Progenitor cell of endocrine pancreas (in vitro differentiated cells): ENCODE results near the gene ACO2. TPM values are rescaled to one million over a fixed set of nuclear protein-coding genes. Genes with fewer than 3 reads are reported as not detected.
"Not testable (repeated sequence)": the region's sequence is repeated elsewhere in the genome, so short reads cannot be mapped to it uniquely, and the experiment has no call there.

ENCODE experiments used
- DNase-seq: peaks from one replicate; pipeline ENCODE4 v3.0.0; 2021; ENCODE audit warnings: low spot score; ENCODE audit not compliant: unreplicated experiment
- H3K27ac Mint-ChIP-seq: 2 replicates; pipeline ENCODE4 v1.8.0; 2021; ENCODE audit warnings: mild to moderate bottlenecking, moderate library complexity, mixed read lengths
- H3K27me3 Mint-ChIP-seq: 2 replicates; pipeline ENCODE4 v1.8.0; 2021; ENCODE audit warnings: mixed read lengths
- H3K36me3 Mint-ChIP-seq: 2 replicates; pipeline ENCODE4 v1.8.0; 2022; ENCODE audit warnings: mixed read lengths; ENCODE audit not compliant: insufficient read depth
- H3K4me1 Mint-ChIP-seq: 2 replicates; pipeline ENCODE4 v1.8.0; 2021; ENCODE audit warnings: low read depth, mixed read lengths
- H3K4me3 Mint-ChIP-seq: 2 replicates; pipeline ENCODE4 v1.8.0; 2021; ENCODE audit warnings: low read depth, mild to moderate bottlenecking, moderate library complexity, mixed read lengths
- H3K9me3 Mint-ChIP-seq: 2 replicates; pipeline ENCODE4 v1.8.0; 2021; ENCODE audit warnings: low read depth, mixed read lengths
- CTCF ChIP-seq: fragments of 200-600 bp; sonication (generic); IDR thresholded peaks from one replicate; pipeline ENCODE4 v1.5.0; 2021; ENCODE audit warnings: antibody characterized with exemption, mild to moderate bottlenecking; ENCODE audit not compliant: unreplicated experiment
- total RNA-seq: library from RNA; stranded (reverse); gene quantifications from 2 replicates; pipeline ENCODE4 v1.2.1, GENCODE V29; 2021

The ACO2 gene
- total RNA-seq, 1 donor from 2014 or later, result 67.4 TPM

- Mint-ChIP-seq H3K27ac (no peak overlapping the region), H3K27me3 (no peaks in the 10 kb centered on the region), H3K4me3 (no peak overlapping the region), H3K36me3 (peaks cover 27% of the 10 kb centered on the region), H3K4me1 (no peaks in the 10 kb centered on the region), H3K9me3 (no peaks in the 10 kb centered on the region)
- TF ChIP-seq CTCF, result no peak
- DNase-seq, result no peak
Observed at GRCh38 chr22:41435560-41435959, 33.4 kb upstream of the ACO2 start.

GRCh38 chr22:41436322-41437113 is 32.4 kb upstream of the ACO2 start:
- Mint-ChIP-seq H3K9me3 (no peaks in the 10 kb centered on the region), H3K27me3 (no peaks in the 10 kb centered on the region), H3K4me3 (no peak overlapping the region), H3K36me3 (peaks cover 23% of the 10 kb centered on the region), H3K4me1 (no peaks in the 10 kb centered on the region), H3K27ac (no peak overlapping the region)
- no peak for TF ChIP-seq CTCF
- no peak for DNase-seq

- H3K4me3 Mint-ChIP-seq, result no peak overlapping the region
- DNase-seq, result no peak
- H3K4me1 Mint-ChIP-seq, result peaks cover under 1% of the 10 kb centered on the region
- no peaks in the 10 kb centered on the region for H3K27me3 Mint-ChIP-seq
- peaks cover 23% of the 10 kb centered on the region for H3K36me3 Mint-ChIP-seq
- H3K27ac Mint-ChIP-seq, result no peak overlapping the region
- no peaks in the 10 kb centered on the region for H3K9me3 Mint-ChIP-seq
- no peak for TF ChIP-seq CTCF
Observed at GRCh38 chr22:41437198-41437597, 31.7 kb upstream of the ACO2 start.

- H3K4me3 Mint-ChIP-seq, DNase-seq, H3K27me3 Mint-ChIP-seq, H3K9me3 Mint-ChIP-seq, H3K27ac Mint-ChIP-seq: not testable (repeated sequence)
- Mint-ChIP-seq H3K4me1 (peaks cover 11% of the 10 kb centered on the region), H3K36me3 (peaks cover 19% of the 10 kb centered on the region)
Observed at GRCh38 chr22:41440511-41440910, 28.4 kb upstream of the ACO2 start.

- H3K9me3 Mint-ChIP-seq, result no peaks in the 10 kb centered on the region
- no peaks in the 10 kb centered on the region for H3K27me3 Mint-ChIP-seq
- peaks cover 11% of the 10 kb centered on the region for H3K4me1 Mint-ChIP-seq
- peak overlapping the region; percentile 38 for H3K4me3 Mint-ChIP-seq
- no peak overlapping the region for H3K27ac Mint-ChIP-seq
- DNase-seq, result no peak
- no peak for TF ChIP-seq CTCF
- peaks cover 8% of the 10 kb centered on the region for H3K36me3 Mint-ChIP-seq
Observed at GRCh38 chr22:41442240-41442792, 26.6 kb upstream of the ACO2 start.
